HCT116 (cell line): ENCODE measurements around the gene ERBB3. TPM values are rescaled to one million over a fixed set of nuclear protein-coding genes. Genes with fewer than 3 reads are reported as not detected.

Experiments
- ATAC-seq: fragments of 200-7000 bp; cut with Tn5 transposase; 2 replicates; pipeline ENCODE4 v1.9.1; 2020; ENCODE audit warnings: mild to moderate bottlenecking, moderate library complexity
- BruUV-seq: library from RNA; stranded (reverse); fragments of 400-500 nt; replicated peaks from 2 replicates; lab custom pipeline; 2021; lab: Mats Ljungman, UMichigan
- CTCF ChIA-PET: fragments of 300-600 bp; sonication (Branson Sonifier 250); formaldehyde crosslinking; loops from one replicate; lab custom pipeline; 2021; ENCODE audit warnings: antibody characterized with exemption; lab: Charles Lee
- POLR2A ChIA-PET: fragments of 300-600, 350-600 bp; sonication (Branson Sonifier 250); formaldehyde crosslinking; loops from one replicate; lab custom pipeline; 2021; ENCODE audit warnings: antibody characterized with exemption; lab: Charles Lee
- RAD21 ChIA-PET, 2 experiments: fragments of 300-600 bp; sonication (Branson Sonifier 250); formaldehyde crosslinking; loops; one replicate each; lab custom pipeline; 2023; ENCODE audit warnings: low total read pairs in 2 of 2; ENCODE audit not compliant: uncharacterized antibody in 2 of 2, unreplicated experiment in 2 of 2, low non-redundant PET in 1 of 2; lab: Charles Lee
- DNase-seq: peaks from one replicate; pipeline ENCODE4 v3.0.0-alpha.2; 2010; ENCODE audit warnings: low read depth, low spot score
- H2AFZ ChIP-seq: fragments of 200-600 bp; shearing (Covaris generic), sonication (generic); 2 replicates; pipeline ENCODE4 v1.6.1; 2017; ENCODE audit warnings: low read depth, mixed run types, mixed read lengths, antibody characterized with exemption, low read length; ENCODE audit not compliant: poor library complexity, severe bottlenecking
- H3K27ac ChIP-seq: 2 replicates; pipeline ENCODE4 v1.5.1; 2012; ENCODE audit warnings: low read depth, low read length
- H3K27me3 ChIP-seq: fragments of 200-600 bp; sonication (generic); 2 replicates; pipeline ENCODE4 v1.6.1; 2016; ENCODE audit warnings: mixed run types, low read length, mixed read lengths; ENCODE audit not compliant: insufficient read depth
- H3K36me3 ChIP-seq, 2 experiments: fragments of 200-500 bp in 1 of 2; fragments of 200-600 bp in 1 of 2; sonication (Bioruptor generic) in 1 of 2; sonication (generic) in 1 of 2; 2 replicates each; pipeline versions ENCODE4 v1.5.1 to v1.6.1; 2014 to 2016; ENCODE audit warnings: low read length in 2 of 2, inconsistent platforms in 1 of 2, mixed read lengths in 1 of 2, mixed run types in 1 of 2; ENCODE audit not compliant: insufficient read depth in 2 of 2, control insufficient read depth in 1 of 2
- H3K4me1 ChIP-seq, 2 experiments: fragments of 200-600 bp in 1 of 2; sonication (generic) in 1 of 2; 2 replicates each; pipeline versions ENCODE4 v1.5.1 to v1.6.1; 2012 to 2017; ENCODE audit warnings: low read length in 2 of 2, inconsistent platforms in 1 of 2, mild to moderate bottlenecking in 1 of 2, mixed read lengths in 1 of 2, mixed run types in 1 of 2, moderate library complexity in 1 of 2; ENCODE audit not compliant: insufficient read depth in 2 of 2, control insufficient read depth in 1 of 2
- H3K4me2 ChIP-seq: fragments of 200-600 bp; sonication (generic); 2 replicates; pipeline ENCODE4 v1.6.1; 2017; ENCODE audit warnings: mixed run types, low read length, mixed read lengths
- H3K4me3 ChIP-seq, 2 experiments: fragments of 200-600 bp in 1 of 2; sonication (generic) in 1 of 2; replicated peaks in 1 of 2; 2 replicates each; pipeline ENCODE4 v1.5.1; 2011 to 2016; ENCODE audit warnings: low read length in 2 of 2, control low read depth in 1 of 2, low read depth in 1 of 2, mild to moderate bottlenecking in 1 of 2, mixed read lengths in 1 of 2, mixed run types in 1 of 2
- H3K79me2 ChIP-seq: fragments of 200-600 bp; sonication (generic); 2 replicates; pipeline ENCODE4 v1.6.1; 2017; ENCODE audit warnings: mild to moderate bottlenecking, mixed run types, low read length, moderate library complexity, mixed read lengths; ENCODE audit not compliant: insufficient read depth
- H3K9ac ChIP-seq: fragments of 200-600 bp; sonication (generic); 2 replicates; pipeline ENCODE4 v1.6.1; 2016; ENCODE audit warnings: low read length, mixed read lengths
- H3K9me2 ChIP-seq: fragments of 200-600 bp; sonication (generic), shearing (Covaris generic); 2 replicates; pipeline ENCODE4 v1.6.1; 2017; ENCODE audit warnings: mixed run types, mild to moderate bottlenecking, moderate library complexity; ENCODE audit not compliant: insufficient read depth
- H3K9me3 ChIP-seq, 2 experiments: fragments of 200-500 bp in 1 of 2; fragments of 200-600 bp in 1 of 2; sonication (Bioruptor generic) in 1 of 2; sonication (generic) in 1 of 2; 2 replicates each; pipeline ENCODE4 v1.6.1; 2014 to 2017; ENCODE audit warnings: low read length in 2 of 2, mixed read lengths in 2 of 2, inconsistent platforms in 1 of 2, low read depth in 1 of 2, mild to moderate bottlenecking in 1 of 2, mixed run types in 1 of 2, moderate library complexity in 1 of 2; ENCODE audit not compliant: control insufficient read depth in 1 of 2, insufficient read depth in 1 of 2
- H4K20me1 ChIP-seq: fragments of 200-600 bp; sonication (generic), shearing (Covaris generic); 2 replicates; pipeline ENCODE4 v1.6.1; 2017; ENCODE audit warnings: mixed run types, mild to moderate bottlenecking, moderate library complexity; ENCODE audit not compliant: insufficient read depth
- EZH2 ChIP-seq: fragments of 200-600 bp; sonication (generic); IDR thresholded peaks from 2 replicates; pipeline ENCODE4 v1.6.1; 2017; ENCODE audit warnings: antibody characterized with exemption, mixed run types
- EZH2phosphoT487 ChIP-seq: fragments of 200-600 bp; IDR thresholded peaks from 2 replicates; pipeline ENCODE4 v1.6.1; 2018; ENCODE audit warnings: antibody characterized with exemption, borderline replicate concordance
- FOSL1 ChIP-seq: IDR thresholded peaks from 2 replicates; pipeline ENCODE4 v1.6.1; 2012; ENCODE audit warnings: low read depth
- POLR2A ChIP-seq: IDR thresholded peaks from 2 replicates; pipeline ENCODE4 v1.7.0; 2011; ENCODE audit warnings: borderline replicate concordance; ENCODE audit not compliant: insufficient read depth, insufficient read length; ENCODE audit errors: extremely low read depth
- RAD21 ChIP-seq: IDR thresholded peaks from 2 replicates; pipeline ENCODE4 v1.6.1; 2012; ENCODE audit warnings: low read depth, mild to moderate bottlenecking
- SRF ChIP-seq: IDR thresholded peaks from 2 replicates; pipeline ENCODE4 v1.6.1; 2012; ENCODE audit warnings: low read depth
- TCF7L2 ChIP-seq: IDR thresholded peaks from 2 replicates; pipeline ENCODE4 v1.7.0; 2011; ENCODE audit warnings: borderline replicate concordance, inconsistent platforms; ENCODE audit not compliant: insufficient read depth, insufficient read length; ENCODE audit errors: extremely low read depth
- YY1 ChIP-seq: IDR thresholded peaks from 2 replicates; pipeline ENCODE4 v1.6.1; 2011; ENCODE audit warnings: low read length, low read depth, moderate library complexity, mild to moderate bottlenecking; ENCODE audit not compliant: insufficient replicate concordance; ENCODE audit errors: extremely low read depth
- ZFX ChIP-seq: fragments of 450-650 bp; IDR thresholded peaks from 2 replicates; pipeline ENCODE4 v1.6.1; 2017
- intact Hi-C: fragments of 100-400 bp; cut with micrococcal nuclease; formaldehyde crosslinking; loops from 2 replicates; pipeline ENCODE4 v1.10.0; 2022
- total RNA-seq: library from RNA; stranded (reverse); gene quantifications from one replicate; pipeline ENCODE4 v1.2.1, GENCODE V29; 2021; ENCODE audit not compliant: unreplicated experiment
- TF ChIP-seq, protein P1 (sequence below): IDR thresholded peaks from 2 replicates; pipeline ENCODE4 v1.6.1; 2012; ENCODE audit warnings: low read depth
- TF ChIP-seq, protein P2 (sequence below): IDR thresholded peaks from 2 replicates; pipeline ENCODE4 v1.6.1; 2012
- TF ChIP-seq, protein P3 (sequence below): IDR thresholded peaks from 2 replicates; pipeline ENCODE4 v1.6.1; 2012

ERBB3 gene
- total RNA-seq, 1 experiment from 2014 or later, result 39.7 TPM

DNA sequence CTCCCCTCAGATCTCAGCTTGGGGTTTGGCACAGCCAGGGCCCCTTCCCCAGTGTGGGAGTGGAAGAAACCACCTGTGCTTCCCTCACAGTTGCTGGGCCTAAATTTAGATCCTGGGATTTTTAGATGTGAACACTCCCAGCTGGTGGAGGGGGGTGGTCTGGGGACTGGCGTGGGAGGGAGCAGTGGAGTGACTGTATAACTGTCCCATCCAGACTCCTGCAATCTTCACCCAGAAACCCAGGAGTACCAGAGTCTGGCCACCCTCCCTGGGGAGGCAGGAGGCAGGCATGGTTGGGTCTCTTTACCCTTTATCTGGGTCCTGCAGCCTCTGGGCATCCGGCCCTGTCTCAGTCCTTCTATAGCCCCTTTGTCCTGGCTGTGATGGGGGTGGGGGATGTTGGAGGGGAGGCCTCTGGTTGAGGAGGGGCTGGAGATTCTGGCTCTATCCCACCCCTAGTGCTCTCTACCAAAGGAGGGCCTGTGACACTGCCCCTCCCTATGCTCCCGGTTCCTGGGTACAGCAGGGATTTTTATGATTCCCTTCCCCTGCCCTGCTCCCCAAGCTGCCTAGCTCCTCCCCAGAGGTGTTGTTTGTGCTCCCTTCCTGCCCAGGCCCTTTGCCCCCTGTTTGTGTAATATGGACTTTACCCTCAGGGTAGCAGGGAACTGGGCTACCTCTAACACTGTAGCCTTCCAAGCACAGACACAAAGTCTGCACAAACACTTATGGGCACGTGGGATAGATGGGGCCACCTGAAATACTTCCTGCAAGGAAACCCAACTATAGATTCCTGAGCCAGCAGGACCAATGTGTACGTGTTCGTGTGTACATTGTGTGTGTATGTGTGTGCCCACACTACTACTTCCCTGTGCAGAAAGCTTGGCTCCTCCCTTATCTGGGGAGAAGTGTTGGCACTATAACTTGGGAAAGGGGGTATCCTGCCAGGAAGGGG is 1.7 kb downstream of the ERBB3 start (continued):
- TF ChIP-seq EZH2phosphoT487 (no peak), FOSL1 (no peak), YY1 (no peak), EZH2 (no peak), POLR2A (no peak)
- TF ChIP-seq, protein P1, sequence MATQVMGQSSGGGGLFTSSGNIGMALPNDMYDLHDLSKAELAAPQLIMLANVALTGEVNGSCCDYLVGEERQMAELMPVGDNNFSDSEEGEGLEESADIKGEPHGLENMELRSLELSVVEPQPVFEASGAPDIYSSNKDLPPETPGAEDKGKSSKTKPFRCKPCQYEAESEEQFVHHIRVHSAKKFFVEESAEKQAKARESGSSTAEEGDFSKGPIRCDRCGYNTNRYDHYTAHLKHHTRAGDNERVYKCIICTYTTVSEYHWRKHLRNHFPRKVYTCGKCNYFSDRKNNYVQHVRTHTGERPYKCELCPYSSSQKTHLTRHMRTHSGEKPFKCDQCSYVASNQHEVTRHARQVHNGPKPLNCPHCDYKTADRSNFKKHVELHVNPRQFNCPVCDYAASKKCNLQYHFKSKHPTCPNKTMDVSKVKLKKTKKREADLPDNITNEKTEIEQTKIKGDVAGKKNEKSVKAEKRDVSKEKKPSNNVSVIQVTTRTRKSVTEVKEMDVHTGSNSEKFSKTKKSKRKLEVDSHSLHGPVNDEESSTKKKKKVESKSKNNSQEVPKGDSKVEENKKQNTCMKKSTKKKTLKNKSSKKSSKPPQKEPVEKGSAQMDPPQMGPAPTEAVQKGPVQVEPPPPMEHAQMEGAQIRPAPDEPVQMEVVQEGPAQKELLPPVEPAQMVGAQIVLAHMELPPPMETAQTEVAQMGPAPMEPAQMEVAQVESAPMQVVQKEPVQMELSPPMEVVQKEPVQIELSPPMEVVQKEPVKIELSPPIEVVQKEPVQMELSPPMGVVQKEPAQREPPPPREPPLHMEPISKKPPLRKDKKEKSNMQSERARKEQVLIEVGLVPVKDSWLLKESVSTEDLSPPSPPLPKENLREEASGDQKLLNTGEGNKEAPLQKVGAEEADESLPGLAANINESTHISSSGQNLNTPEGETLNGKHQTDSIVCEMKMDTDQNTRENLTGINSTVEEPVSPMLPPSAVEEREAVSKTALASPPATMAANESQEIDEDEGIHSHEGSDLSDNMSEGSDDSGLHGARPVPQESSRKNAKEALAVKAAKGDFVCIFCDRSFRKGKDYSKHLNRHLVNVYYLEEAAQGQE, result no peak
- TF ChIP-seq, protein P2, sequence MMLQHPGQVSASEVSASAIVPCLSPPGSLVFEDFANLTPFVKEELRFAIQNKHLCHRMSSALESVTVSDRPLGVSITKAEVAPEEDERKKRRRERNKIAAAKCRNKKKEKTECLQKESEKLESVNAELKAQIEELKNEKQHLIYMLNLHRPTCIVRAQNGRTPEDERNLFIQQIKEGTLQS, result no peak

DNA sequence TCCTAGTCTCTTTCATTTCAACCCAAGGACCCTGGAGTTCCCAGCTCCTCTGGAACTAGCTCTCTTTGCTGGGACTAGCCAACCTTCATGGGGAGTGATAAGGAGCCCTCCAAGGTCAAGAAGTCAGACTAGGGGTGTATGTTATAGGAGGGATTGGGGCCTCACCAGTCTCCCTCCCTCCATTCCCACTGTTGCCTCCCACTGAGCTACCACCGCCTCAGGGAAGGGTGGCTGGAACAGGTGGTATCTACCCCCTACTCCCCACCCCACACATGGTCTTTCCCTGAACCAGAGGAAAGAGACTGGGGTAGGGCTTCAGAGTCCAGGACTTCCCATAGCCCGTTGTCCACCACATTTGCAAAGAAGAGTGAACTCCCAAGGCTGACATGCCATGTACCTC is 2.4 kb downstream of the ERBB3 start:
- no peaks in the 10 kb centered on the region for H3K9me3 ChIP-seq
- no peak overlapping the region for H3K9ac ChIP-seq
- RAD21 ChIA-PET, result no interaction called here
- H3K79me2 ChIP-seq, result peaks cover 12% of the 10 kb centered on the region; the same call in 1 of the 2 replicates
- H3K4me1 ChIP-seq, result peaks cover 21 to 48% of the 10 kb centered on the region in 2 experiments
- H4K20me1 ChIP-seq, result no peaks in the 10 kb centered on the region
- no peaks in the 10 kb centered on the region for H3K9me2 ChIP-seq
- no peak overlapping the region for H2AFZ ChIP-seq
- CTCF ChIA-PET, result no interaction called here
- no TSS peak for BruUV-seq
- ATAC-seq (no peak), DNase-seq (no peak)
- H3K27me3 ChIP-seq, result no peaks in the 10 kb centered on the region
- no peak overlapping the region for H3K27ac ChIP-seq
- no peak overlapping the region for H3K4me3 ChIP-seq
- intact Hi-C loops, result no loop called here
- no peak overlapping the region for H3K4me2 ChIP-seq
- POLR2A ChIA-PET, result no interaction called here
- TF ChIP-seq, protein P3, sequence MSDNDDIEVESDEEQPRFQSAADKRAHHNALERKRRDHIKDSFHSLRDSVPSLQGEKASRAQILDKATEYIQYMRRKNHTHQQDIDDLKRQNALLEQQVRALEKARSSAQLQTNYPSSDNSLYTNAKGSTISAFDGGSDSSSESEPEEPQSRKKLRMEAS, result no peak
- TF ChIP-seq, protein P1, result no peak
- TF ChIP-seq TCF7L2 (no peak), ZFX (no peak), RAD21 (no peak), YY1 (no peak), SRF (no peak)
- peaks cover 6 to 15% of the 10 kb centered on the region in 2 experiments; a peak in 2 of 4 replicates for H3K36me3 ChIP-seq
